GM20431 (cell line): ENCODE results near the gene SNRNP40.

Experiments
- in situ Hi-C: fragments of 300-500 bp; cut with MseI, MboI; formaldehyde crosslinking; loops from one replicate; pipeline ENCODE4 v1.15.0; 2020; ENCODE audit warnings: low sequenced_read_pairs; ENCODE audit not compliant: unreplicated experiment

SNRNP40 gene

DNA sequence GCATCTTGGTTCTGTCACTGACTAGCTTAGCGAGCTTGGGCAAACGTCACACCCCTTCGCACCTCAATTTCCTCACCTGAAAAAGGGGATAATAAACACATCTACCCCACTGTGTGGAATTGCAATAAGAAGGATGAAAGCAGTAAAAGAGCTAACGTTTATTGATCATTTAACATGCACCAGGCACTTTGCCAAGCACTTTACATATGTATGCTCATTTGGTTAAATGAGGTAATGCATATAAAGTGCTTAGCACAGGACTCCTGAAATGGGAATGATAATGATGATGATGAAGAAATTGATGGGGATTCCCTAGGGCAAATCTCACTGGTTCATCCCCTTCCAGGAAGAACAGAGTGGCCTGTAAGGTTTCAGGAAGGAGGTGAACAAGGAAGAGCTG lies 61.7 kb downstream of the SNRNP40 start:
- in situ Hi-C loops = no loop called here

DNA sequence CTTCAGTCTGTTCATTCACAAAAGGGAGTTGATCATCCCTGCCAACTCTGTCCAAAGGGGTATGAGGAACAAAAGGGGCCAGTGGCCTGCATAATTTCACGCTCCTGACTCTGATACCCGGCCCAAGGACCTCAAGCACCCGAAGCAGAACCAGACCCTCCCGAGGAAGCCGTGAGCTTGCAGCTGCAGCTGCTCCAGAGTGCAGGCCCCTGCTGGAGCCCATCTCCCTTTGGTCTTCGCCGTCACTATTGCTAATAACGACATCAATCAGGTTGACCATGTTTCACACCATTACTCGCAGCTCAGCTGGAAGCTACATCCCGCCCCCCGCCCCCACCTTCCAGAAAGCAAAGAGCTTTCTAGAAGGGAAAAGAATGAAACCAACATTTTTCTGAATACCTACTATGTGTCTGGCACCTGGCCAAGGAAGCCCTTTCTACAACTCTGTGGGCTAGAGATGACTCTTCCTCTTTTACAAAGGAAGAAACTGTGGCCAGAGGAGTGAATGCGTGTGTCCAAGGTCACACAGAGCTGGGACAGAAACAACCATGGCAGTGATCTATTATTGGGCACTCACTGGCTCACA lies 62.4 kb downstream of the SNRNP40 start:
- in situ Hi-C loops = no loop called here

DNA sequence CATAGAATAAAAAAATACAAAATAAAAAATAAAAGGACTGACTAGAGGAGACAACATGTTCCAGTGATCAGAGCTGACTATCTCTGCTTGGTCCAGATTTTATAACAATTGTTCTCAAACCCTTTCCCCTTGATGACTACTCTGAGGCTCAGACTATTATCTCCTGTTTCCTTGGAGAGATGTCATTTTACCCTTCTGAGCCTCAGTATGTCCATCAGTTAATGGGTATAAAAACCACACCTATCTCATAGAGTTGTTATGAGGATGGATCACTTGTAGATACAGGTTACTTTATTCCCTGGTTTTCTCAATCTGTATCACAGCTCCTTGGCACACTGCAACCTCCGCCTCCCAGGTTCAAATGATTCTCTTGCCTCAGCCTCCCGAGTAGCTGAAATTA lies 63.9 kb downstream of the SNRNP40 start:
- in situ Hi-C loops = no loop called here

GRCh38 chr1:31231802-31232201 lies 64.8 kb downstream of the SNRNP40 start:
- in situ Hi-C loops = no loop called here

DNA sequence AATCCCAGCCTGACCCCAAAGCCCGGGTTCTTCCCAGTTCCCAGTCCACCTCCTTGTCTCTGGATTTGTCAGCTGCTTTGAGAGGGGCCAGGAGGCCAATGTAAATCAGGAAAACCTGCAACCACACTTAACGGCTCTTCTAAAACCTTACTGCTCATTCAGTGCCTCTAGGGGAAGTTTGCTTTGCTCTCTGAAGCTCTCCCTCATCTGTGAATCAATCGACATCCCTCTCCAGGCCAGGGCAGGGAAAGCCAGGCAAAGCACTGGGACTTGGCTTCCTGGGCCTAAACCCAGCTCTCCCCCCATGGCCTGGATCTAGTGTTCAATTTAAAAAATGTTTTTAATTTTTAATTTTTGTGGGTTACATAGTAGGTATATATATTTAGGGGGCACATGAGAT lies 66.2 kb downstream of the SNRNP40 start:
- in situ Hi-C loops = no loop called here

DNA sequence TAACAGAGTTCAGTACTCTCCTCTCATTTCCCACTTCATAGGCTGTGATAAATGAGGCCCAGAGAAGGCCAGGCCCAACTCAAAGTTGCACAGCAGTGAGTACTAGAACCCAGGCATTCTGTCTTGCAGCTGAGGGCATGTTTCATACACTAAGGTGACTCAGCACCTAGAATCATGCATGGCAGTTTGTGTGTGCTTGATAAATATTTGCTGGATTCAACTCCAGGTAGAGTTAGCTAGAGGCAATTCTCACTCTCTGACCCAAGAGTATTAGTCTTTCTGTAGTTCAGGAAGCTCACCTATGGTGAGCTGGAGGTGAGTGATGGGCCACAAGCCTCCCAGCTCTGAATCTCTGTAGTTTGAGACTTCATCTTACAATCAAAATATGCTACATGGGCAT lies 67.6 kb downstream of the SNRNP40 start:
- in situ Hi-C loops = no loop called here

- in situ Hi-C loops = no loop called here
Measured at GRCh38 chr1:31227891-31228568, 68.6 kb downstream of the SNRNP40 start.

GRCh38 chr1:31224068-31224467 lies 72.5 kb downstream of the SNRNP40 start:
- in situ Hi-C loops = no loop called here

GRCh38 chr1:31222176-31222575 lies 74.4 kb downstream of the SNRNP40 start:
- in situ Hi-C loops = no loop called here

GRCh38 chr1:31221072-31221471 lies 75.5 kb downstream of the SNRNP40 start:
- in situ Hi-C loops = no loop called here

- in situ Hi-C loops = no loop called here
Measured at GRCh38 chr1:31219489-31219888, 77.1 kb downstream of the SNRNP40 start.

GRCh38 chr1:31218705-31219104 lies 77.9 kb downstream of the SNRNP40 start:
- in situ Hi-C loops = no loop called here

GRCh38 chr1:31216016-31216415 lies 80.6 kb downstream of the SNRNP40 start:
- in situ Hi-C loops = no loop called here

DNA sequence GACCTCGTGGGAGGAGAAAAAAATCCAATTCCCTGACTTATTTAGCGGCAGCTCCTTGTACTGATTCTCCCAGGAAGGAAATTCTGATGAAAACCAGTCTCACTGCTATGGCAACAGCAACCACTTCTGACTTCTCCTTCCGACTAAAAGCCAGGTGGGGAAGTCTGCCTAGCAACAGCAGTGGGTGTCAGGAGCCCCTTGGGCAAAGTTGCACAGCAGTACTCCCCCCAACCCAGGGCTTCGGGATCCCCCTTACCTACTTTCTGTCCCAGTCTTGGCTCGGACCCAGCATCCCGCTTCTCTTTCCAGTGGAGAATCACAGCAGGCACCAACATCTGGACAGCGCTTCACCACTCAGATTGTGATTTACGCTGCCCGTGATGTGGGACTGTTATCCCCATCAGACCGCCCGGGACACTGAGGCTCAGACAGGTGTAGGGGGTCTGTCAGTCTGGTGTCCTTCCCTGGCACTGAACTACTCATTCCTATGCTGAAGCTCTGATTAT lies 81.5 kb downstream of the SNRNP40 start:
- in situ Hi-C loops = no loop called here

DNA sequence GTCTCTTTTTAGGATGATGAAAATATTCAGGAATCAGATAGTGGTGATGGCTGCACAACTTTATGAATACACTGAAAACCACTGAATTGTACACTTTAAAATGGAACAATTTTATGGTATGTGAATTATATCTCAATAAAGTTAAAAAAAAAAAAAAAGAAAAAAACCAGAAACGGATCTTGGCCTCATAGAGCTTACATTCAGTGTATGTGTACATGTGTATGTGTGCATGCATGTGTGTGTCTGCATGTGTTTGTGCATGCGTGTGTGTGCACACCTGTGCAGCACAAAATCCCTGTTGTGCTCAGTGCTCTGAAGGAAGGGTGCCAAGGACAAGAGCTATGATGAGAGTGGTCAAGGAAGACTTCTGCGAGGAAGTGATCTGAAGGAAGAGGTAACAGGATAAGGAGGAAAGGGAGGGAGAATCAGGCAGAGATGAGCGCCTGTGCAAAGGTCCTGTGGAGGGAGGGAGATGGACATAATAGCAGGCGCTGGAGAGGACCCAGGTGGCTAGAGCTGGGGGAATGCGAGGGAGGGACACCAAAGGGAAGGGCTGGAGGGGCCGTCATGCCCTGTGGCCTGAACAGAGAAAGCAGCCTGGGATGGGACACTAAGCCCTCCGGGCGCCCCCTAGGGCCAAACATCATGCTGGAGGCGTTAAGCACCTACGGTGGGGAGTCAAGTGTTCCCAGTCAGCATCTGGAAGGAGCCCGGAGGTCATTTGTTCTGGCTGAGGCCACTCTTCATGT lies 82.1 kb downstream of the SNRNP40 start:
- in situ Hi-C loops = no loop called here
